ENCODE results near the gene HPCAL1.
"Not testable (repeated sequence)": the region's sequence is repeated elsewhere in the genome, so short reads cannot be mapped to it uniquely, and the experiment has no call there.

The HPCAL1 gene

GRCh38 chr2:10302479-10303180, at the start of gene HPCAL1:
TSS of gene HPCAL1 (plus strand) at chr2:10302904. CDS start at chr2:10419758, 116,854 bp downstream.
- FAIRE-seq: no peak

GRCh38 chr2:10253596-10254372, 48.9 kb upstream of the HPCAL1 start:
- no peak for FAIRE-seq

- no peak for FAIRE-seq
Observed at GRCh38 chr2:10254373-10255188, 48.1 kb upstream of the HPCAL1 start.

- no peak for FAIRE-seq
Observed at GRCh38 chr2:10255189-10256030, 47.3 kb upstream of the HPCAL1 start.

GRCh38 chr2:10256031-10256514, 46.6 kb upstream of the HPCAL1 start:
- FAIRE-seq: no peak

- no peak for FAIRE-seq
Observed at GRCh38 chr2:10256515-10257031, 46.1 kb upstream of the HPCAL1 start.

- no peak for FAIRE-seq
Observed at GRCh38 chr2:10257036-10257435, 45.7 kb upstream of the HPCAL1 start.

GRCh38 chr2:10257500-10258147, 45.1 kb upstream of the HPCAL1 start:
- FAIRE-seq: no peak

GRCh38 chr2:10258326-10258725, 44.4 kb upstream of the HPCAL1 start:
- no peak for FAIRE-seq

- FAIRE-seq: no peak
Observed at GRCh38 chr2:10258726-10259125, 44.0 kb upstream of the HPCAL1 start.

GRCh38 chr2:10260130-10260529, 42.6 kb upstream of the HPCAL1 start:
- FAIRE-seq: no peak

GRCh38 chr2:10263526-10263925, 39.2 kb upstream of the HPCAL1 start:
- not testable (repeated sequence) for FAIRE-seq

- no peak for FAIRE-seq
Observed at GRCh38 chr2:10264506-10265328, 38.0 kb upstream of the HPCAL1 start.

- no peak for FAIRE-seq
Observed at GRCh38 chr2:10265329-10266132, 37.2 kb upstream of the HPCAL1 start.

GRCh38 chr2:10266133-10266620, 36.5 kb upstream of the HPCAL1 start:
- no peak for FAIRE-seq

- FAIRE-seq: no peak
Observed at GRCh38 chr2:10267036-10267435, 35.7 kb upstream of the HPCAL1 start.

GRCh38 chr2:10267551-10268465, 34.9 kb upstream of the HPCAL1 start:
- no peak for FAIRE-seq

- FAIRE-seq: no peak
Observed at GRCh38 chr2:10269291-10269690, 33.4 kb upstream of the HPCAL1 start.
